ENCODE measurements around the gene PRR3. TPM values are rescaled to one million over a fixed set of nuclear protein-coding genes. Genes with fewer than 3 reads are reported as not detected.

The PRR3 gene
- total and polyA plus RNA-seq, 8 donors, result 0.89 to 10.7 (median 6.3) TPM; not detected in 2

DNA sequence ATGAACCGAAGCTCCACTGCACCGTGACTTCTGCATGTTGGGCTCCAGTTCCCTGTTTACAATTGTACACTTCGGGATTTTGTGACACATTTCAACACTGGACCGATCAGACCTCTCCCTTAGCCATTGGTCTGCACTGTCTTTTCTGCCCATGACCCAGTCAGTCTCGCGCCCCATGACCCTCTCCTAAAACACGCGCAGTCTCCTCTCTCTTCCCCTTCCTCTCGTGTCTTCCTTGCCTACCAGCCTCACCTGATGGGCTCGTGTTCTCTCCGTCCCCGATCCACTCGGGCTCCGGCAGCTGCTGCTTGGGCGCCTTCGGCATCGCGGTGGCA, 13.6 kb downstream of the PRR3 start:
- 0 to 2% (median 1%) methylated on average over 18 of the region's 18 CpGs for WGBS, 5 donors
- Histone ChIP-seq H3K27me3 (no peaks in the 10 kb centered on the region), H3K27ac (peak overlapping the region; percentile 89 to 96 (median 92)), H3K9me3 (no peaks in the 10 kb centered on the region), H3K4me1 (peaks cover 32 to 66% (median 52%) of the 10 kb centered on the region in 4 donors), H3K36me3 (peaks cover 0 to 16% (median 0%) of the 10 kb centered on the region in 4 donors), H3K4me3 (peak overlapping the region; percentile 65 to 87 (median 76))
- no peak for DNase-seq
- intact Hi-C loops (cut with DNase I; ENCODE audit: low total_unique reads), result no loop called here
- TF ChIP-seq EP300 (IDR thresholded peaks at IDR 0.05) (no peak), POLR2AphosphoS5 (IDR thresholded peaks at IDR 0.05) (no peak), POLR2A (IDR thresholded peaks at IDR 0.05) (no peak)
- TF ChIP-seq, protein P1, sequence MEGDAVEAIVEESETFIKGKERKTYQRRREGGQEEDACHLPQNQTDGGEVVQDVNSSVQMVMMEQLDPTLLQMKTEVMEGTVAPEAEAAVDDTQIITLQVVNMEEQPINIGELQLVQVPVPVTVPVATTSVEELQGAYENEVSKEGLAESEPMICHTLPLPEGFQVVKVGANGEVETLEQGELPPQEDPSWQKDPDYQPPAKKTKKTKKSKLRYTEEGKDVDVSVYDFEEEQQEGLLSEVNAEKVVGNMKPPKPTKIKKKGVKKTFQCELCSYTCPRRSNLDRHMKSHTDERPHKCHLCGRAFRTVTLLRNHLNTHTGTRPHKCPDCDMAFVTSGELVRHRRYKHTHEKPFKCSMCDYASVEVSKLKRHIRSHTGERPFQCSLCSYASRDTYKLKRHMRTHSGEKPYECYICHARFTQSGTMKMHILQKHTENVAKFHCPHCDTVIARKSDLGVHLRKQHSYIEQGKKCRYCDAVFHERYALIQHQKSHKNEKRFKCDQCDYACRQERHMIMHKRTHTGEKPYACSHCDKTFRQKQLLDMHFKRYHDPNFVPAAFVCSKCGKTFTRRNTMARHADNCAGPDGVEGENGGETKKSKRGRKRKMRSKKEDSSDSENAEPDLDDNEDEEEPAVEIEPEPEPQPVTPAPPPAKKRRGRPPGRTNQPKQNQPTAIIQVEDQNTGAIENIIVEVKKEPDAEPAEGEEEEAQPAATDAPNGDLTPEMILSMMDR (IDR thresholded peaks at IDR 0.05), result no peak

DNA sequence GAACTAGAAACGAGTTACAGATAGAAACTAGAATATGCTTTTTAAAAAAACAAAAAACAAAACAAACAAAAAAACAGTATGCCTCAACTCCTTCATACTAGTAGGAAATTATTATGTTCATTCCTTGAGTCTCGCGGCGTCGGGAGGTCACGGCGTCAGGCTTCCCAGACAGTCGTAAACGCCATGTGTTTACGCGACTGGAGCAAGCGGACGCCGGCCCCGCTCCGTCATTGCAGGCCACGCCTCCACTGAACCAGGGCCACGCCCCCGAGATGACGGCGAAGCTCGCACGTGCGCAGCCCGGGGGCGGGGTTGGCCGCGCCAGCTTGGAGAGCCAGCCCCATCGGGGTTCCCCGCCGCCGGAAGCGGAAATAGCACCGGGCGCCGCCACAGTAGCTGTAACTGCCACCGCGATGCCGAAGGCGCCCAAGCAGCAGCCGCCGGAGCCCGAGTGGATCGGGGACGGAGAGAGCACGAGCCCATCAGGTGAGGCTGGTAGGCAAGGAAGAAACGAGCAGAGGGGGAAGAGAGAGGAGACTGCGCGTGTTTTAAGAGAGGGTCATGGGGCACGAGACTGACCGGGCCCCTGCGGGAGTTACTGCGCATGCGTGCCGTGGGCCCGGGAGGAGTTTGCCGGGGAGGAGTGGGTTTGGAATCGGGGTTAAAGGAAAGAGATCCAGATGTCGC, 14.1 kb downstream of the PRR3 start, which contains the start of gene ABCF1:
Gene ABCF1, plus strand, starts transcription at position 368 of the 687 bp plus-strand sequence. Its CDS starts 46 bp downstream, at position 414.
- intact Hi-C loops (cut with DNase I; ENCODE audit: low total_unique reads), result no loop called here
- H3K36me3 ChIP-seq, result peaks cover 0 to 19% (median under 1%) of the 10 kb centered on the region in 4 donors
- peak within 1 kb of the TSS; percentile 89 to 96 (median 93) for H3K27ac ChIP-seq
- no peaks in the 10 kb centered on the region for H3K27me3 ChIP-seq
- DNase-seq, result peak; percentile 100
- peak within 1 kb of the TSS; percentile 65 to 87 (median 76) for H3K4me3 ChIP-seq
- WGBS, 5 donors, result 0 to 1% (median 0%) methylated on average over 45 to 59 of the region's 59 CpGs
- H3K9me3 ChIP-seq, result no peaks in the 10 kb centered on the region
- peak; percentile 87 to 97 (median 96) for TF ChIP-seq POLR2AphosphoS5 (IDR thresholded peaks at IDR 0.05)
- TF ChIP-seq, protein P1 (IDR thresholded peaks at IDR 0.05), result no peak
- peak in 1 of 4 donors; percentile 38 for TF ChIP-seq POLR2A (IDR thresholded peaks at IDR 0.05)
- no peak for TF ChIP-seq EP300 (IDR thresholded peaks at IDR 0.05)
- peaks cover 32 to 69% (median 53%) of the 10 kb centered on the region in 4 donors for H3K4me1 ChIP-seq

DNA sequence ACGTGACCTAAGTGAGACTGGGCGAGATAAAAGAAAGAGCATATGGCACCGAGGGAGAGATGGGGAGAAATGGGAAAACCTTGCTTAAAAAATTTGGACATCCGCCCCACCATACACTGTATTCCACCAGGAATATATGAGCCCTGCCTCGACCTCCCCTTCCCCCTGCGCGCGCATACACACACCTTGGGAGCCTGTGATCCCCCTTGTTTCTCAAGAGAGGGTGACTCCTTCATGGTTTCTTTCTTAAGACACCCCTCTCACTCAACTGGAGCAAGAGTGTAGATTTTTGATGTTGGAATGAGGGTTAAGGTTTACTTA, 14.6 kb downstream of the PRR3 start:
- Histone ChIP-seq H3K9me3 (no peaks in the 10 kb centered on the region), H3K27ac (peak overlapping the region; percentile 89 to 96 (median 93)), H3K4me3 (peak overlapping the region; percentile 65 to 87 (median 76)), H3K4me1 (peaks cover 32 to 69% (median 53%) of the 10 kb centered on the region in 4 donors), H3K36me3 (peaks cover 0 to 23% (median 5%) of the 10 kb centered on the region in 4 donors), H3K27me3 (no peaks in the 10 kb centered on the region)
- intact Hi-C loops (cut with DNase I; ENCODE audit: low total_unique reads), result no loop called here
- no peak for DNase-seq
- WGBS, 5 donors, result 0 to 1% (median 0%) methylated on average over 8 of the region's 8 CpGs
- TF ChIP-seq POLR2AphosphoS5 (IDR thresholded peaks at IDR 0.05) (no peak), POLR2A (IDR thresholded peaks at IDR 0.05) (no peak), EP300 (IDR thresholded peaks at IDR 0.05) (no peak)
- TF ChIP-seq, protein P1 (IDR thresholded peaks at IDR 0.05), result no peak

DNA sequence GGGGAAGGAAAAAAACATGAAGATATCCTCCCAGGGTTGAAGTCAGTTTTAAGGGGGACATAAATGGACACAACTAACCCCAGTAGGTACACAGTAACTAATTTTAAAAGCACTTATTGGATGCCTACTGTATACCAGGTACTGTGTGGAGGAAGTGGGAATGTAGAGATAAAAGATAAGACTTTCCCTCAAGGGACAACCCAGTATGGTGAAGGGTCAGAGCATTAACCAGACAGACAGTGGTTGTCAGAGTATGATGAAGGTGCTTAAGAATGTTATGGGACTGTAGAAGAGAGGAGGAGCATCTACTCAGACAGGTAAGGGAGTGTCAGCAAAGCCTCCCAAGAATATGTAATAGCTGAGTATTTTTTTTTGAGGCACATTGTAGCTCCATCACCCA, 15.1 kb downstream of the PRR3 start:
- no peak for TF ChIP-seq POLR2AphosphoS5 (IDR thresholded peaks at IDR 0.05)
- no peak for TF ChIP-seq EP300 (IDR thresholded peaks at IDR 0.05)
- no peak for TF ChIP-seq POLR2A (IDR thresholded peaks at IDR 0.05)
- TF ChIP-seq, protein P1 (IDR thresholded peaks at IDR 0.05), result no peak
- DNase-seq, result no peak
- H3K9me3 ChIP-seq, result no peaks in the 10 kb centered on the region
- H3K27me3 ChIP-seq, result no peaks in the 10 kb centered on the region
- peaks cover 0 to 27% (median 9%) of the 10 kb centered on the region in 4 donors for H3K36me3 ChIP-seq
- intact Hi-C loops (cut with DNase I; ENCODE audit: low total_unique reads), result no loop called here
- H3K4me1 ChIP-seq, result peaks cover 32 to 69% (median 53%) of the 10 kb centered on the region in 4 donors
- peak overlapping the region in 4 of 5 donors; percentile 89 to 96 (median 92) for H3K27ac ChIP-seq
- peak overlapping the region; percentile 65 to 87 (median 76) for H3K4me3 ChIP-seq

Measured in stomach (tissue), 9 donors.